Effector memory CD4-positive, alpha-beta T cell (primary cell): Measurements from ENCODE around the gene CRAT.

ENCODE experiments used
- DNase-seq, 3 donors: peaks; one replicate each; pipeline ENCODE4 v3.0.0-alpha.2; 2020
- H3K27ac ChIP-seq: 2 replicates; pipeline ENCODE4 v1.7.0; 2013; ENCODE audit warnings: mild to moderate bottlenecking, low read length, moderate library complexity; ENCODE audit not compliant: insufficient read depth, poor library complexity, severe bottlenecking
- H3K27me3 ChIP-seq: replicated peaks from 2 replicates; pipeline ENCODE4 v1.7.0; 2013; ENCODE audit warnings: mild to moderate bottlenecking, low read length; ENCODE audit not compliant: insufficient read depth, control insufficient read depth, poor library complexity, severe bottlenecking
- H3K36me3 ChIP-seq: 2 replicates; pipeline ENCODE4 v1.7.0; 2013; ENCODE audit warnings: mild to moderate bottlenecking, low read length, moderate library complexity; ENCODE audit not compliant: control insufficient read depth, insufficient read depth
- H3K4me1 ChIP-seq: 2 replicates; pipeline ENCODE4 v1.7.0; 2013; ENCODE audit warnings: low read length, mild to moderate bottlenecking; ENCODE audit not compliant: control insufficient read depth, insufficient read depth, poor library complexity, severe bottlenecking
- H3K4me3 ChIP-seq: 2 replicates; pipeline ENCODE4 v1.7.0; 2013; ENCODE audit warnings: low read length, low read depth, mild to moderate bottlenecking; ENCODE audit not compliant: insufficient read depth, poor library complexity, severe bottlenecking
- H3K9me3 ChIP-seq: 2 replicates; pipeline ENCODE4 v1.7.0; 2013; ENCODE audit warnings: mild to moderate bottlenecking, low read length, moderate library complexity; ENCODE audit not compliant: control insufficient read depth

The CRAT gene

GRCh38 chr9:129145841-129146292 lies 35.3 kb upstream of the CRAT start:
- H3K27ac ChIP-seq: no peak overlapping the region

GRCh38 chr9:129145316-129145715 lies 34.7 kb upstream of the CRAT start:
- peaks cover 16% of the 10 kb centered on the region for H3K36me3 ChIP-seq
- DNase-seq: no peak
- no peaks in the 10 kb centered on the region for H3K27me3 ChIP-seq
- no peak overlapping the region for H3K4me3 ChIP-seq
- H3K27ac ChIP-seq: no peak overlapping the region
- no peaks in the 10 kb centered on the region for H3K9me3 ChIP-seq
- H3K4me1 ChIP-seq: peaks cover 23% of the 10 kb centered on the region

More at GRCh38 chr9:129145841-129146292, 35.3 kb upstream of the CRAT start:
- Histone ChIP-seq H3K9me3 (no peaks in the 10 kb centered on the region), H3K4me1 (peaks cover 17% of the 10 kb centered on the region), H3K4me3 (no peak overlapping the region), H3K27me3 (no peaks in the 10 kb centered on the region), H3K36me3 (peaks cover 16% of the 10 kb centered on the region)
- no peak for DNase-seq

- no peaks in the 10 kb centered on the region for H3K27me3 ChIP-seq
- peaks cover 33% of the 10 kb centered on the region for H3K4me1 ChIP-seq
- H3K27ac ChIP-seq: no peak overlapping the region
- no peak overlapping the region for H3K4me3 ChIP-seq
- peak; percentile 43 to 59 (median 49) for DNase-seq
- no peaks in the 10 kb centered on the region for H3K9me3 ChIP-seq
- H3K36me3 ChIP-seq: peaks cover 13% of the 10 kb centered on the region
Observed at GRCh38 chr9:129143031-129143927, 32.7 kb upstream of the CRAT start.

GRCh38 chr9:129142138-129142935 lies 31.7 kb upstream of the CRAT start:
- peaks cover 16% of the 10 kb centered on the region for H3K36me3 ChIP-seq
- DNase-seq: no peak
- H3K9me3 ChIP-seq: no peaks in the 10 kb centered on the region
- peaks cover 33% of the 10 kb centered on the region for H3K4me1 ChIP-seq
- no peak overlapping the region for H3K4me3 ChIP-seq
- H3K27ac ChIP-seq: peak overlapping the region; percentile 14
- no peaks in the 10 kb centered on the region for H3K27me3 ChIP-seq

GRCh38 chr9:129141066-129142041 lies 30.8 kb upstream of the CRAT start:
- H3K9me3 ChIP-seq: no peaks in the 10 kb centered on the region
- peaks cover 25% of the 10 kb centered on the region for H3K36me3 ChIP-seq
- H3K4me1 ChIP-seq: peaks cover 33% of the 10 kb centered on the region
- no peaks in the 10 kb centered on the region for H3K27me3 ChIP-seq
- H3K27ac ChIP-seq: peak overlapping the region; percentile 96
- no peak overlapping the region for H3K4me3 ChIP-seq
- peak in 1 of 3 donors; percentile 22 for DNase-seq

GRCh38 chr9:129140397-129141065 lies 29.9 kb upstream of the CRAT start:
- Histone ChIP-seq H3K9me3 (no peaks in the 10 kb centered on the region), H3K4me3 (peak overlapping the region; percentile 71), H3K36me3 (peaks cover 30% of the 10 kb centered on the region), H3K27me3 (no peaks in the 10 kb centered on the region), H3K27ac (peak overlapping the region; percentile 96), H3K4me1 (peaks cover 33% of the 10 kb centered on the region)
- DNase-seq: no peak

- no peaks in the 10 kb centered on the region for H3K9me3 ChIP-seq
- peaks cover 33% of the 10 kb centered on the region for H3K4me1 ChIP-seq
- H3K4me3 ChIP-seq: peak overlapping the region; percentile 71
- peaks cover 30% of the 10 kb centered on the region for H3K36me3 ChIP-seq
- peak; percentile 64 to 72 (median 70) for DNase-seq
- H3K27ac ChIP-seq: peak overlapping the region; percentile 96
- H3K27me3 ChIP-seq: no peaks in the 10 kb centered on the region
Observed at GRCh38 chr9:129139993-129140396, 29.4 kb upstream of the CRAT start.

GRCh38 chr9:129139233-129139992 lies 28.8 kb upstream of the CRAT start:
- Histone ChIP-seq H3K27me3 (no peaks in the 10 kb centered on the region), H3K4me3 (peak overlapping the region; percentile 71), H3K36me3 (peaks cover 30% of the 10 kb centered on the region), H3K4me1 (peaks cover 33% of the 10 kb centered on the region), H3K27ac (peak overlapping the region; percentile 96), H3K9me3 (no peaks in the 10 kb centered on the region)
- DNase-seq: peak; percentile 49 to 70 (median 56)
